ENCODE results near the gene OPCML.

Gene OPCML

DNA sequence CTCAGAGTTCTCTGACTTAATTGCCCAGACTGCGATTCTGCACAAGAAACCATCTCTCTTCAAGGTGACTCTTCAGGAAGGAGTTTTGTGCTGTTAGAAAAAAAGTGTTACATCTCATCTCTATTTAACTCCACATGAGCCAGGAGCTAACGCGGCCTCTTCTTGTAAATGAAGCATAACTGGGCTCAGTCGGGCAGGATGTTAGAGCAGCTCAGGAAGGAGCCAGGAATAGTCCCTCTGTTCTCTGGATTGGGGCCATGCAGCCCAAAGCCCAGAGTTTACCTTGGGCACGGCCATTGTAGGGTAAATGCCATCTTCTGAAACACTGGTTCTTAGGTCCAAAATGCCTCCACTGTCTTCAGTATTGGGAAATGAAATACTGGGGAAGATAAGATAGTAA is 760.6 kb downstream of the OPCML start:
- DNase-seq: no peak

DNA sequence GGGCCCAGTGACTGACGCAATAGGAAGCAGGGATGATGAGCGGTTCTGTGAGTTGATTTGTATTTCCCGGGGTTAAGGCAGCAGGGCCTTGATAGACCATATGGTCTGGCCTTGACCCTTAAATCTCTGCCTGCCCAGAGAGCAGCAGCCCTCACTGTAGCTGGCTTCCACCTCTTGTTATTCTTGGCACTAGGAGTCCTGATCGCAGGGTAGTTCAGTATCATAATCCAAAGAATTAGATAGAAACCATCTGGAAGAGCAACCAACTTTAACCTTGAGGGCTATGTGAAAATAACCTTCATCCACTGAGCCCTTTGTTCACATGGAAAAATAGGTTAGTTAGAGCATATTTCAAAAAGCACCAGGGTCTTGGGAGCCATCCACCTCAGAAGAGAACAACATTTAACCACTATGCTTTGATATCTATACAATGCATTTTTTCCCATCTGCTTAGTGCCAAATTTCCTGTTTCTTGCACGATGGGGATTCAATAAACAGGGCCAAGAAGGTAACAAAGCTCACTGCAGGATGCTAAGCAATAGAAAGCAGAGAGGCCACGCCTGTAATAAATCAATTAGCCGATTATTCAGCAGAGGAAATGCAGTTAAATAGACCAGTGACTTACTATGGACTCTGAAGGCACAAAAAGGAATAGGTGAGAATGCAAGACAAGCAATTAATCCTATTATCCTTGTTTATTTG is 761.3 kb downstream of the OPCML start:
- DNase-seq: no peak

GRCh38 chr11:132763503-132763902 is 768.8 kb downstream of the OPCML start:
- no peak for DNase-seq

DNA sequence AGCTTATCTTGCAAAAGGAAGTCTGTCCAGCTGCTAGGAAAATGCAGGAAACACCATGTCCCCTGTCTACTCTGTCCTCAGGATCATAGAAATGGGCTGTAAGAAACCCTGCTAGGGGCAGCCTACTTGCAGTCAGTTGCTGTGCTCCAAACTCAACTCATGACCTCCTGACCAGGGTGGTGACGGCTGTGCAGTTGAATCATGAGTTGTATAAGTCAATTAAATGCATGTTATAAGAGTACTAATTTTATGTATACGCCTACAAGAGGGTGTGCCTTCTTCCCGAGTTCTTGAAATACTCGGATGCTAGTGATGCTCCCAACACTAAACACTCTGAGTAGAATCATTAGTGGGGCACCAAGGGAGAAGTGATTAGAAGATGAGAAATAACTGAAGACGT is 776.4 kb downstream of the OPCML start:
- no peak for DNase-seq

DNA sequence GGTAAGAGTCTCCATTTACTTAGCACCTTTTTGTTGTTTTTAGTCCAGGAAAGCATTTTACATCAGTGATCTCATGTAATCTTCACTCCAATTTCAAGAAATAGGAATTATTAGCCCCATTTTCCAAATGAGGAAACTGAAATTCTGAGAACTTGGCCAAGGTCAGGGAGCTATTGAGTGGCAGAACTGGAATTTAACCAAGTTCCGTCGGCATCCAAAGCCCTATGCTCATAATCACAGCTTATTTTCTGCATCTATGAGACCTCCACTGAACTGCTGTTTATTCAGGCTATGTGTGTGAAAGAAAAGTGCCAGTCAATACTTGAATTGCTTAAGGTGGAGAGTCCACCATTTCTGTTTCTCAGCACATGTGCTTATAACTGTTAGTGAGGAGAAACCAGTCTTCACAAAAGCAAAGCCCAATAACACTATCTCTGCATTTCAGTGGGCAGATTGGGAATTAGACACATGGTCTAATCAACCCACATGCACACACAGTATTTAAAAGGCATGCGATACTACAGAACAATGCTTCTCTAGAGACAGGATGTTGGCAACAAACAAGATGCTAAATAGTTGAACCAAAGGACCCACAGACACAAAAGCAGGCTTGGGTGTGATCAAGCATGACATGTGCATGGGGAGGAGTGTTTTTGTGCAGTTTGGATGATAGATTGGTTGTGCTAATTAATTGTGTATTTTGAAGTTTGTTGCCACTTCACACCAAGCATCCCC is 780.6 kb downstream of the OPCML start:
- DNase-seq: no peak

DNA sequence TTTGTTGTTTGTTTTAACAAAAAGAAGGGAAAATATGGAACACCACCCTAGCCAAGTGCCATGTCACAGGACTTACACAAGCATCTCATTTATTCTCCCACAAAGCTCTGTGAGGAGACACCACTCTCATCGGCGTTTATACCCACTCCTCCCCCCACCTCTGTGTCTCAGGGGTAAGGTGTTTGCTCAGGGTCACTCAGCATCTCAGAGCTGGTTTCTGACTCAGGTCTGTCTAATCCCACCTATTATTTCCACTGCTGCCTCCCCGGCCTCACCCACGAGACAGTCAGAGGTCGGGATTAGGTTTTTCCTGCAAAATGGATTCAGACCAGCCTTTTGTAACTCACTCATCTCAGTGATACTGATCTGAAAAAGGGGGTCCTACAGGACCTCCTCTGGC is 786.0 kb downstream of the OPCML start:
- DNase-seq: no peak

DNA sequence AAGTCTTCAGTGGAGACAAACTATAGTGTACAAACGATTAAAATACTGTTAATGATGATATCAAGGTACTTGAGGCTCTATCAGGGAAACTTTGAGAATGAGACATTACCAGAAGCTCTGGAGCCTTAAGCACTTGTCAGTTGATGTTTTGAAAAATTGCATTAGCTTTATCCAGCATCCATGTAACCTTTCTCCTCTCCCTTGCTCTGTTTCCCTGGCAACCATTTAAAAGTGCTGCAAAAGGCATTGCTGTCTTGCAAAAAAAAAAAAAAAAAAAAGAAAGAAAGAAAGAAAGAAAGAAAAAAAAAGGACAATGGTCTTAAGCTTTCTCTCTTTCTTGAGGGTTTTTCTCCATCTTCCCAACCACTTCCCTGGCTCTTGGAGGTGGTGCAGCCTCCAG is 787.0 kb downstream of the OPCML start:
- no peak for DNase-seq

GRCh38 chr11:132744771-132745170 is 787.5 kb downstream of the OPCML start:
- DNase-seq: no peak

- DNase-seq: no peak
Measured at GRCh38 chr11:132743601-132744000, 788.7 kb downstream of the OPCML start.

GRCh38 chr11:132742929-132743328 is 789.4 kb downstream of the OPCML start:
- no peak for DNase-seq

GRCh38 chr11:132734217-132734616 is 798.1 kb downstream of the OPCML start:
- DNase-seq: no peak

GRCh38 chr11:132728026-132728425 is 804.3 kb downstream of the OPCML start:
- no peak for DNase-seq

- no peak for DNase-seq
Measured at GRCh38 chr11:132721526-132721925, 810.8 kb downstream of the OPCML start.

GRCh38 chr11:132719684-132720083 is 812.6 kb downstream of the OPCML start:
- no peak for DNase-seq

- DNase-seq: no peak
Measured at GRCh38 chr11:132718711-132719671, 813.3 kb downstream of the OPCML start.

- DNase-seq: no peak
Measured at GRCh38 chr11:132717824-132718223, 814.5 kb downstream of the OPCML start.

GRCh38 chr11:132716037-132716436 is 816.3 kb downstream of the OPCML start:
- no peak for DNase-seq

GRCh38 chr11:132714859-132715440 is 817.4 kb downstream of the OPCML start:
- DNase-seq: no peak

DNA sequence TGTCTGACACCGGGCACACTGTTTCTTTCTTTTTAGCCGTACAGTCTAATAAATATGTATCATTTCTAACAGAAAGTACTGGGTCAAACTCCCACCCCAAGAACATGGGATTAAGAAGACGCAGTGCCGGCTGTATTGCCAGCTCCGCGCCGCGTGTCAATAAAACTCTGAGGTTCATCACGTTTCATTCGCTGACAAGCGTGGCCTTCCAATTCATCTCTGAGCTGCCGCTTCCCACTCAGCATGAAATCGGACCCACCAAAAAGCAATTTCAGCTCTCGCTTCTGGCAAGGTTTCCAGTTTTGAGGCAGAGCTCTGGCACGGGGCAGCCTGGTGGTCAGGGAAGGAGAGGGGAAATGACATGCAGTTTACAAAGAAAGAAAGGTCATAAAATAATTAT is 819.8 kb downstream of the OPCML start:
- no peak for DNase-seq

- no peak for DNase-seq
Measured at GRCh38 chr11:132704781-132705375, 827.4 kb downstream of the OPCML start.

- DNase-seq: no peak
Measured at GRCh38 chr11:132692891-132693290, 839.4 kb downstream of the OPCML start.

- DNase-seq: no peak
Measured at GRCh38 chr11:132691848-132692550, 840.3 kb downstream of the OPCML start.

All from stimulated activated CD4-positive, alpha-beta T cell treated with anti-CD3 and anti-CD28 coated beads, Interleukin-4, amount 100 ng/mL, for 4 hours (primary cell).